ENCODE data around the gene EIF4G2.

Gene EIF4G2

GRCh38 chr11:10808553-10809372 is at the start of gene EIF4G2:
Gene EIF4G2 (minus strand): TSS chr11:10808926.
- Mint-ChIP-seq H3K36me3 (ENCODE audit: low read depth) (peaks cover 40% of the 10 kb centered on the region), H3K4me3 (peak within 1 kb of the TSS; percentile 97 to 98 (median 97)), H3K4me1 (peaks cover 47% of the 10 kb centered on the region), H3K9me3 (no peaks in the 10 kb centered on the region), H3K27ac (peak within 1 kb of the TSS; percentile 99 to 100 (median 100)), H3K27me3 (ENCODE audit: low read depth) (no peaks in the 10 kb centered on the region)
- TF ChIP-seq, protein P1, sequence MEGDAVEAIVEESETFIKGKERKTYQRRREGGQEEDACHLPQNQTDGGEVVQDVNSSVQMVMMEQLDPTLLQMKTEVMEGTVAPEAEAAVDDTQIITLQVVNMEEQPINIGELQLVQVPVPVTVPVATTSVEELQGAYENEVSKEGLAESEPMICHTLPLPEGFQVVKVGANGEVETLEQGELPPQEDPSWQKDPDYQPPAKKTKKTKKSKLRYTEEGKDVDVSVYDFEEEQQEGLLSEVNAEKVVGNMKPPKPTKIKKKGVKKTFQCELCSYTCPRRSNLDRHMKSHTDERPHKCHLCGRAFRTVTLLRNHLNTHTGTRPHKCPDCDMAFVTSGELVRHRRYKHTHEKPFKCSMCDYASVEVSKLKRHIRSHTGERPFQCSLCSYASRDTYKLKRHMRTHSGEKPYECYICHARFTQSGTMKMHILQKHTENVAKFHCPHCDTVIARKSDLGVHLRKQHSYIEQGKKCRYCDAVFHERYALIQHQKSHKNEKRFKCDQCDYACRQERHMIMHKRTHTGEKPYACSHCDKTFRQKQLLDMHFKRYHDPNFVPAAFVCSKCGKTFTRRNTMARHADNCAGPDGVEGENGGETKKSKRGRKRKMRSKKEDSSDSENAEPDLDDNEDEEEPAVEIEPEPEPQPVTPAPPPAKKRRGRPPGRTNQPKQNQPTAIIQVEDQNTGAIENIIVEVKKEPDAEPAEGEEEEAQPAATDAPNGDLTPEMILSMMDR (IDR thresholded peaks at IDR 0.05; ENCODE audit: unreplicated experiment in 3 of 3) = no peak

- H3K4me1 Mint-ChIP-seq = peaks cover 50% of the 10 kb centered on the region
- no peaks in the 10 kb centered on the region for H3K9me3 Mint-ChIP-seq
- peak within 1 kb of the TSS; percentile 100 for H3K27ac Mint-ChIP-seq
- H3K4me3 Mint-ChIP-seq = peak within 1 kb of the TSS; percentile 97 to 100 (median 97)
- TF ChIP-seq, protein P1 (IDR thresholded peaks at IDR 0.05; ENCODE audit: unreplicated experiment in 3 of 3) = no peak
- H3K27me3 Mint-ChIP-seq (ENCODE audit: low read depth) = no peaks in the 10 kb centered on the region
- H3K36me3 Mint-ChIP-seq (ENCODE audit: low read depth) = peaks cover 31% of the 10 kb centered on the region
Measured at GRCh38 chr11:10857709-10858438, 49.1 kb upstream of the EIF4G2 start, which contains the start of gene ZBED5. Gene ZBED5 (minus strand): TSS chr11:10858053. CDS start chr11:10854945, 3,108 bp downstream.

GRCh38 chr11:10857459-10857708 is 48.7 kb upstream of the EIF4G2 start:
- Mint-ChIP-seq H3K27me3 (ENCODE audit: low read depth) (no peaks in the 10 kb centered on the region), H3K9me3 (no peaks in the 10 kb centered on the region), H3K4me1 (peaks cover 46% of the 10 kb centered on the region), H3K36me3 (ENCODE audit: low read depth) (peaks cover 35% of the 10 kb centered on the region), H3K4me3 (peak overlapping the region; percentile 97 to 100 (median 97)), H3K27ac (peak overlapping the region; percentile 100)
- TF ChIP-seq, protein P1 (IDR thresholded peaks at IDR 0.05; ENCODE audit: unreplicated experiment in 3 of 3) = no peak

- H3K27ac Mint-ChIP-seq = peak overlapping the region; percentile 100
- peak overlapping the region; percentile 97 to 100 (median 97) for H3K4me3 Mint-ChIP-seq
- TF ChIP-seq, protein P1 (IDR thresholded peaks at IDR 0.05; ENCODE audit: unreplicated experiment in 3 of 3) = no peak
- H3K9me3 Mint-ChIP-seq = no peaks in the 10 kb centered on the region
- no peaks in the 10 kb centered on the region for H3K27me3 Mint-ChIP-seq (ENCODE audit: low read depth)
- H3K36me3 Mint-ChIP-seq (ENCODE audit: low read depth) = peaks cover 40% of the 10 kb centered on the region
- peaks cover 46% of the 10 kb centered on the region for H3K4me1 Mint-ChIP-seq
Measured at GRCh38 chr11:10856689-10857458, 48.1 kb upstream of the EIF4G2 start.

DNA sequence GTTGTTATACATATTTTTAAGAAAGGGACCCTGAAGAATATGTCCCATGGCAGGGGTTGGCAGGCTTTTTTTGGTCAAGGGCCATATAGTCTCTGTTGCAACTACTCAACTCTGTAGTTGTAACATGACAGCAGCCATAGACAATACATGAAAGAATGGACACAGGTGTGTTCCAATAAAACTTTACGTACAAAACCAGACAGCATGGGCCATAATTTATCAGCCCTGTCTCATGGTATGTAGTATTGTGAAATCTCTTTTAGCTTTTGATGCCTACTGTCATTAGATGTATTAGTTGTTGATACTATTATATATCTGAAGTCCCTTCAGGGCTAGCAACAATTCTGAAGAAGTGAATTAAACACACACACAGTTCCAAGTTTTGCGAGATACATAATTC is 46.6 kb upstream of the EIF4G2 start:
- peaks cover 51% of the 10 kb centered on the region for H3K36me3 Mint-ChIP-seq (ENCODE audit: low read depth)
- peaks cover 39% of the 10 kb centered on the region for H3K4me1 Mint-ChIP-seq
- H3K4me3 Mint-ChIP-seq = no peak overlapping the region
- TF ChIP-seq, protein P1 (IDR thresholded peaks at IDR 0.05; ENCODE audit: unreplicated experiment in 3 of 3) = no peak
- no peaks in the 10 kb centered on the region for H3K27me3 Mint-ChIP-seq (ENCODE audit: low read depth)
- no peak overlapping the region for H3K27ac Mint-ChIP-seq
- no peaks in the 10 kb centered on the region for H3K9me3 Mint-ChIP-seq

All from nephron (organoid).